ENCODE measurements around the gene CEP72.
"Not testable (repeated sequence)": the region's sequence is repeated elsewhere in the genome, so short reads cannot be mapped to it uniquely, and the experiment has no call there.

Gene CEP72

DNA sequence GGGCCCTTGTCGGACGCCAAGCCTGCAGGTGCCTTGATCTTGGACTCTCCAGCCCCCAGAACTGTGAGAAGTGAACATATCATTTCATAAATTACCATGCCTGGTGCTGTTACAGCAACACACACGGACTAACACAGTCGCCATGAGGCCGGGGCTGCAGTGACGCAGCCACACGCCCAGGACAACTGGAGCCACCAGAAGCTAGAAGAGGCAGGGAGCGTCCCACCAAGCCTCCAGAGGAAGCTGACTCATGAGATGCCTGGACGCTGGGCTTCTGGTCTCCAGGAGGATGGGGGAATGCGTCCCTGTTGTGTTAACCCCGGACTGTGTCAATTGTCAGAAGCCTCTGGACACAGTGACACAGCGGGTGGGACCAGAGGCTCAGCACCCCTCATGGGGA, 74.8 kb downstream of the CEP72 start:
- DNase-seq: not testable (repeated sequence)

DNA sequence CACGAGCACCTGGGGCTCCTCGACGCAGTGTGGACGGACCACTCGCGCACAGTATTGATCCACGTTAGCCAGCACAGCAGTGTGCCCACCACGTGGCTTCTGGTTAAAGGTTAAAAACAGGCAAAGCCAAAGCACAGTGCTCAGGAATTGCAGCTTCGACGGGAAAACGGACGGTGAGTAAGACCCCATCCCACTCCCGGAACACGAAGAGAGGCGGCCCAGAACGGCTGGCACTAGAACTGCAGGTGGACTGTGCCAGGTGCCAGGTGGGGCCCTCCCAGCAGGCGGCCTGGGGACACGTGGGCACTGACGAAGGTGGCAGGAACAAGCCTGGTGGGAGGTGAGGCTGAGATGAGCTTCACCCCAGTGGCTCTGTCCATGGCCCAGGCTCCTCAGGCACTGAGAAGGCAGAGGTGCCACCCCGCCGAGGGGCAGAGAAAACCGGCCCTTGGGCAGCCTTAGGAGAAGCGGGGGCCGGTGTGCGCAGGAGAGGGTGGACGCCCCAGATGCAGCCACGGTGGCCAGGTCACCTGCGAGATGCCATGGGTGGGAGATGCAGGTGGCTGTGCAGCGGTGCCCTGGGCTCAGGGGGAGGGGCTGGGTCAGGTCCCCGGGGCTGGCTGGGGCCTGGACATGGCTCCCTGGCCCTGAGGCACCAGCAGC, 76.3 kb downstream of the CEP72 start:
- DNase-seq: not testable (repeated sequence)

DNA sequence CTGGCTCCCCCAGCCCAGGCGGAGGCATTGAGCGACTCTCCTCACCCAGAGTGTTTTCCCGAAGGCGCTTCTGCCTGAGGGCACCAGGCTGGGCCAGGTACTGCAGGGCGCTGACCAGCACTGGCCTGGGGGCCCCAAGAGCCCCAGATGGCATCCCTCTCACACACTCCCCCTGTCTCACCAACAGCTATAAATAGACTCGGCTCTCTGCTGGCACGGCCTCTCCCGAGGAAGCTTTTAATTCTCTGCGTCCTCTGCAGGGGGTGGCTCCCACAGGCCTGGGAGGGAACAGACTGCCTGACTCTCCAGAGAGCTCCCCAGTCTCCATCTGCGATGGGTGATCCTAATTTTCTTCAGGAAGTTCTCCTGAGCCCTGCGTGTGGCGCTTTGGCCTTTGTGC, 78.2 kb downstream of the CEP72 start:
- DNase-seq: not testable (repeated sequence)

- not testable (repeated sequence) for DNase-seq
These were observed 78.9 kb downstream of the CEP72 start for GRCh38 chr5:691049-691448.

DNA sequence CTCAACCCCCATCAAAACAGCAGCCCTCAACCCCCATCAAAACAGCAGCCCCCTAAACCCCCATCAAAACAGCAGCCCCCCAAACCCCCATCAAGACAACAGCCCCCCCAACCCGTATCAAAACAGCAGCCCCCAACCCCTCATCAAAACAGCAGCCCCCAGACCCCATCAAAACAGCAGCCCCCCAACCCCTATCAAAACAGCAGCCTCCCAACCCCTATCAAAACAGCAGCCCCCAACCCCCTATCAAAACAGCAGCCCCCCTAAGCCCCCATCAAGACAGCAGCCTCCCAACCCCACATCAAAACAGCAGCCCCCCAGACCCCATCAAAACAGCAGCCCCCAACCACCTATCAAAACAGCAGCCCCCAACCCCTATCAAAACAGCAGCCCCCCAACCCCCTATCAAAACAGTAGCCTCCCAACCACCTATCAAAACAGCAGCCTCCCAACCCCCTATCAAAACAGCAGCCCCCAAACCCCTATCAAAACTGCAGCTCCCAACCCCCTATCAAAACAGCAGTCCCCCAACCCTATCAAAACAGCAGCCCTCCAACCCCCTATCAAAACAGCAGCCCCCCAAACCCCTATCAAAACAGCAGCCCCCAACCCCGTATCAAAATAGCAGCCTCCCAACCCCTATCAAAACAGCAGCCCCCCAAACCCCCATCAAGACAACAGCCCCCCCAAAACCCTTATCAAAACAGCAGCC, 79.8 kb downstream of the CEP72 start:
- no peak for DNase-seq

- not testable (repeated sequence) for DNase-seq
These were observed 80.4 kb downstream of the CEP72 start for GRCh38 chr5:692529-693041.

- DNase-seq: peak; percentile 68
These were observed 81.3 kb downstream of the CEP72 start, which contains the start of gene TPPP for GRCh38 chr5:693271-694041. Gene TPPP, minus strand, starts transcription at chr5:693352. Its CDS starts 15,292 bp downstream, at chr5:678060.

DNA sequence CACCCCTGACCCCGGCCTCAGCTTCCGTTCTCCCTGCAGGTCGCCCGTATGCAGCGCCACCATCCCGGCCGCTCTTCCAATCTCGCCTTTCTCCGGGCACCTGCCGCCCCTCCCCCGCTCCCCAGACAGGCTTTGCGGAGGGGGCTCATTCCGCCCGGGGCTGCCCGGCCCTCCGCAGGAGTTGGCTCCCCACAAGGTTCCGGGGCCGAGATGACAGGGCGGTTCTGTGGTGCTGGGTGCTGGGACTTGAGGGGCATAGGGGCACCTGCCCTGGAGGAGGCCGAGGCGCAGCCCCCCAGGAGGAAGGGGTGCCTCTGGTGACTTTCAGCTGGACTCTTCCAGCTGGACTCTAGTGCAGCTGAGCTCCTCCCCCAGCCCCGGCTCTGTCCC, 81.9 kb downstream of the CEP72 start:
- not testable (repeated sequence) for DNase-seq

- DNase-seq: not testable (repeated sequence)
These were observed 83.3 kb downstream of the CEP72 start for GRCh38 chr5:695475-695874.

GRCh38 chr5:696191-696590, 84.1 kb downstream of the CEP72 start:
- DNase-seq: not testable (repeated sequence)

DNA sequence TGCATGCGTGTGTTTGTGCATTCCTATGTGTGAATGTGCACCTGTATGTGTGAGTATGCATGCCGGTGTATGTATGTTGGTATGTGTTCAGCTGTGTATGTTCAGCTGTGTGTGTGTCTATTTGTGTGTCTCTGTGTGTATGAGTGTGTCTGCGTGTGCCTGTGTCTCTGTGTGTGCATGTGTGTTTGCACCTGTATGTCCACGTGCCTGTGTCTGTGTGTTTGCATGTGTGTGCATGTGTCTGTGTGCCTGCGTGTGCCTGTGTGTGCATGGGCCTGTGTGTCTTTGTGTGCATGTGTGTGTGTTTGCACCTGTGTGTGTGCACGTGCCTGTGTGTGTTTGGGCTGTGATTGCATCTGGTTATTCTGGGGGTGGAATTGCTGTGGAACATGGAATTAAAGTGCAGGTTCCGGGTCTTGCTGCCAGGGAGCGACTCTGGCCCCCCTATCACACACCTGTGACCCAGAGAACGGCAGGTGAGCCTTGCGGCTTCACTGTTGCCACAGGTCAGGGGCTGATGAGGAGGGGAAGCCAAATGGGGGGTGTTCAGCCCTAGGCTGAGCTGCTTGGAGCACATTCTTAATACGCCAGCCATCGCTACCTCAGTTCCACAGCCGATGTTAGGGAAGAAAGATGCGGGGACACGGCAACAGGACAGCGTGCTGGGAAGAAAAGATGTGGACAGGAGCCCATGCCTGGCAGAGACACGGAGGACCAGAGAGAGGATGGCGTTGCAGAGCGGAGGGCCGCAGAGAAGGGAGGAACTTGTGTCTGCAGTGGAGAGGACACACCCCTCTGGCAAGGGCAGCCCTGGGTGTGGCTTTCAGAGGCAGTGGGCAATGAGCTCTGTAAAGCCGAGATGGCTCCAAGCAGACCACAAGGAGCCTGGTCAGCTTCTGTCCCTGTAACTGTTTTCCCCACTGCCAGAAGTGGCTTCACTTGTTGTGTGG, 84.9 kb downstream of the CEP72 start:
- not testable (repeated sequence) for DNase-seq
